IMR-90 (cell line): Measurements from ENCODE around the gene PCDHGA5. TPM values are rescaled to one million over a fixed set of nuclear protein-coding genes. Genes with fewer than 3 reads are reported as not detected.

Experiments used
- ATAC-seq: fragments of 200-7000 bp; cut with Tn5 transposase; 2 replicates; pipeline ENCODE4 v1.9.1; 2020; ENCODE audit warnings: low read depth, mild to moderate bottlenecking, moderate library complexity
- BruUV-seq: library from RNA; stranded (reverse); fragments of 400-500 nt; replicated peaks from 2 replicates; lab custom pipeline; 2021; lab: Mats Ljungman, UMichigan
- CTCF ChIA-PET: fragments of 300-600 bp; formaldehyde crosslinking; extraction: SDS; loops from one replicate; lab custom pipeline; 2021; ENCODE audit warnings: antibody characterized with exemption; lab: Yijun Ruan, JAX
- POLR2A ChIA-PET: fragments of 300-600 bp; sonication (Branson Sonifier 250); formaldehyde crosslinking; loops from one replicate; lab custom pipeline; 2022; ENCODE audit warnings: antibody characterized with exemption; ENCODE audit not compliant: unreplicated experiment; lab: Charles Lee
- DNase-seq: peaks from one replicate; pipeline ENCODE4 v3.0.0; 2013
- H2AFZ ChIP-seq: replicated peaks from 2 replicates; pipeline ENCODE3; 2013; ENCODE audit warnings: low read length, mild to moderate bottlenecking; ENCODE audit not compliant: poor library complexity
- H2AK5ac ChIP-seq: 2 replicates; pipeline ENCODE4 v1.6.1; 2013; ENCODE audit warnings: low read depth, low read length, inconsistent platforms
- H2AK9ac ChIP-seq: replicated peaks from 2 replicates; pipeline ENCODE3; 2013; ENCODE audit warnings: mild to moderate bottlenecking, low read depth, low read length, moderate library complexity; ENCODE audit not compliant: poor library complexity
- H2BK120ac ChIP-seq: 2 replicates; pipeline ENCODE4 v1.6.1; 2013; ENCODE audit warnings: low read depth, low read length, inconsistent platforms
- H2BK15ac ChIP-seq: 3 replicates; pipeline ENCODE4 v1.6.1; 2013; ENCODE audit warnings: low read depth, low read length, inconsistent platforms
- H2BK20ac ChIP-seq: 2 replicates; pipeline ENCODE4 v1.6.1; 2013; ENCODE audit warnings: low read depth, mild to moderate bottlenecking, inconsistent platforms, low read length, moderate library complexity
- H2BK5ac ChIP-seq: 2 replicates; pipeline ENCODE4 v1.6.1; 2013; ENCODE audit warnings: mild to moderate bottlenecking, low read depth, low read length, inconsistent platforms; ENCODE audit not compliant: poor library complexity, severe bottlenecking
- H3K14ac ChIP-seq: replicated peaks from 2 replicates; pipeline ENCODE4 v1.6.1; 2013; ENCODE audit warnings: low read depth, low read length, inconsistent platforms
- H3K18ac ChIP-seq: 2 replicates; pipeline ENCODE4 v1.6.1; 2013; ENCODE audit warnings: low read depth, low read length, control low read depth
- H3K23ac ChIP-seq: 2 replicates; pipeline ENCODE4 v1.6.1; 2013; ENCODE audit warnings: low read depth, low read length, inconsistent platforms
- H3K27ac ChIP-seq: 2 replicates; pipeline ENCODE4 v1.5.1; 2013; ENCODE audit warnings: mild to moderate bottlenecking, control low read depth, low read length; ENCODE audit not compliant: insufficient read depth
- H3K27me3 ChIP-seq: 2 replicates; pipeline ENCODE4 v1.6.1; 2013; ENCODE audit warnings: low read length; ENCODE audit not compliant: control insufficient read depth, insufficient read depth
- H3K36me3 ChIP-seq: 2 replicates; pipeline ENCODE4 v1.6.1; 2013; ENCODE audit warnings: low read length, mixed read lengths; ENCODE audit not compliant: control insufficient read depth, insufficient read depth
- H3K4ac ChIP-seq: 2 replicates; pipeline ENCODE4 v1.6.1; 2013; ENCODE audit warnings: low read depth, low read length, inconsistent platforms
- H3K4me1 ChIP-seq: 2 replicates; pipeline ENCODE4 v1.6.1; 2013; ENCODE audit warnings: low read length, mixed read lengths; ENCODE audit not compliant: control insufficient read depth, insufficient read depth
- H3K4me2 ChIP-seq: 2 replicates; pipeline ENCODE4 v1.6.1; 2013; ENCODE audit warnings: low read depth, mild to moderate bottlenecking, control low read depth, low read length, moderate library complexity
- H3K4me3 ChIP-seq: 2 replicates; pipeline ENCODE4 v1.5.1; 2013; ENCODE audit warnings: low read depth, mild to moderate bottlenecking, control low read depth, low read length, moderate library complexity; ENCODE audit not compliant: insufficient read depth
- H3K56ac ChIP-seq: 2 replicates; pipeline ENCODE4 v1.6.1; 2013; ENCODE audit warnings: low read length, inconsistent platforms; ENCODE audit not compliant: insufficient read depth; ENCODE audit errors: extremely low read depth
- H3K79me1 ChIP-seq, 2 experiments: 2 replicates each; pipeline ENCODE4 v1.6.1; 2013; ENCODE audit warnings: low read length in 2 of 2, inconsistent platforms in 1 of 2, low read depth in 1 of 2
- H3K9ac ChIP-seq: 2 replicates; pipeline ENCODE4 v1.6.1; 2013; ENCODE audit warnings: low read depth, low read length, control low read depth
- H3K9me1 ChIP-seq: 2 replicates; pipeline ENCODE4 v1.6.1; 2013; ENCODE audit warnings: low read length, inconsistent platforms; ENCODE audit not compliant: insufficient read depth
- H3K9me3 ChIP-seq: 2 replicates; pipeline ENCODE4 v1.6.1; 2013; ENCODE audit warnings: low read length; ENCODE audit not compliant: control insufficient read depth, insufficient read depth
- H4K20me1 ChIP-seq: 2 replicates; pipeline ENCODE4 v1.6.1; 2013; ENCODE audit warnings: low read length, inconsistent platforms; ENCODE audit not compliant: insufficient read depth
- H4K5ac ChIP-seq: 2 replicates; pipeline ENCODE4 v1.6.1; 2013; ENCODE audit warnings: mild to moderate bottlenecking, low read depth, low read length, control low read depth
- H4K8ac ChIP-seq, 2 experiments: 2 replicates each; pipeline ENCODE4 v1.6.1; 2013; ENCODE audit warnings: low read depth in 2 of 2, low read length in 2 of 2, control low read depth in 1 of 2, inconsistent platforms in 1 of 2
- H4K91ac ChIP-seq: 2 replicates; pipeline ENCODE4 v1.6.1; 2013; ENCODE audit warnings: low read depth, low read length, inconsistent platforms; ENCODE audit not compliant: insufficient read depth
- CHD1 ChIP-seq: IDR thresholded peaks from 2 replicates; pipeline ENCODE4 v1.6.1; 2012; ENCODE audit warnings: low read depth, low read length, improper control_type of control experiment
- CTCF ChIP-seq: conservative IDR thresholded peaks from 2 replicates; pipeline ENCODE4 v1.5.1; 2012; ENCODE audit warnings: mild to moderate bottlenecking, low read depth, low read length, improper control_type of control experiment
- FOS ChIP-seq: fragments of 150-350 bp; IDR thresholded peaks from 2 replicates; pipeline ENCODE4 v1.6.1; 2016; ENCODE audit warnings: low read depth, low read length
- MAZ ChIP-seq: IDR thresholded peaks from 2 replicates; pipeline ENCODE4 v1.6.1; 2012; ENCODE audit warnings: low read depth, mild to moderate bottlenecking, low read length, improper control_type of control experiment, moderate library complexity, borderline replicate concordance
- MXI1 ChIP-seq: IDR thresholded peaks from 2 replicates; pipeline ENCODE4 v1.6.1; 2012; ENCODE audit warnings: low read depth, mild to moderate bottlenecking, low read length, moderate library complexity, borderline replicate concordance
- RAD21 ChIP-seq: IDR thresholded peaks from 2 replicates; pipeline ENCODE4 v1.6.1; 2012; ENCODE audit warnings: low read length, improper control_type of control experiment
- RFX5 ChIP-seq: IDR thresholded peaks from 2 replicates; pipeline ENCODE4 v1.8.0; 2012; ENCODE audit warnings: low read depth, mild to moderate bottlenecking, low read length, moderate library complexity
- SMC3 ChIP-seq: fragments of 150-350 bp; IDR thresholded peaks from 2 replicates; pipeline ENCODE4 v1.6.1; 2016; ENCODE audit warnings: low read depth, mild to moderate bottlenecking, antibody characterized with exemption, low read length, moderate library complexity
- WGBS, 2 experiments: methylation state at CpG; one replicate each; pipeline versions ENCODE4 v1.1.5 to v1.1.7; 2013; ENCODE audit warnings: missing lambda C conversion rate in 2 of 2; ENCODE audit not compliant: insufficient read length in 1 of 2; ENCODE audit errors: extremely low coverage in 2 of 2; 5-methylcytosine and 5-hydroxymethylcytosine counted together
- dilution Hi-C: fragments of 300-500 bp; cut with HindIII; formaldehyde crosslinking; loops from one replicate; pipeline ENCODE4 v1.14.3; 2018; ENCODE audit warnings: low sequenced_read_pairs; ENCODE audit not compliant: unreplicated experiment
- in situ Hi-C: fragments of 300-500 bp; cut with MboI; formaldehyde crosslinking; loops from 3 replicates; pipeline ENCODE4 v1.14.3; 2019; ENCODE audit warnings: low sequenced_read_pairs, inconsistent platforms, mixed read lengths
- intact Hi-C: fragments of 100-400 bp; cut with micrococcal nuclease; formaldehyde crosslinking; loops from 2 replicates; pipeline ENCODE4 v1.10.0; 2022
- polyA plus RNA-seq, 3 experiments: library from polyadenylated mRNA; depleted of rRNA; stranded (reverse); fragments of >200 nt; gene quantifications; 2 replicates each; pipeline ENCODE4 v1.2.3, GENCODE V29; 2012; ENCODE audit warnings: low replicate concordance in 1 of 3
- total RNA-seq: library from RNA; depleted of rRNA; stranded (reverse); fragments of >200 nt; gene quantifications from 2 replicates; pipeline ENCODE4 v1.2.3, GENCODE V29; 2012
- TF ChIP-seq, protein P1 (sequence below): fragments of 150-350 bp; IDR thresholded peaks from 2 replicates; pipeline ENCODE4 v1.6.1; 2017; ENCODE audit warnings: mild to moderate bottlenecking, antibody characterized with exemption, low read length, low read depth
- TF ChIP-seq, protein P2 (sequence below): fragments of 150-350 bp; IDR thresholded peaks from 2 replicates; pipeline ENCODE4 v1.6.1; 2016; ENCODE audit warnings: low read depth, mild to moderate bottlenecking, low read length, moderate library complexity, borderline replicate concordance

The PCDHGA5 gene
- total and polyA plus RNA-seq, 2 of the 4 experiments (the other 2 are of a cell fraction), result 1.3 to 2.0 TPM

DNA sequence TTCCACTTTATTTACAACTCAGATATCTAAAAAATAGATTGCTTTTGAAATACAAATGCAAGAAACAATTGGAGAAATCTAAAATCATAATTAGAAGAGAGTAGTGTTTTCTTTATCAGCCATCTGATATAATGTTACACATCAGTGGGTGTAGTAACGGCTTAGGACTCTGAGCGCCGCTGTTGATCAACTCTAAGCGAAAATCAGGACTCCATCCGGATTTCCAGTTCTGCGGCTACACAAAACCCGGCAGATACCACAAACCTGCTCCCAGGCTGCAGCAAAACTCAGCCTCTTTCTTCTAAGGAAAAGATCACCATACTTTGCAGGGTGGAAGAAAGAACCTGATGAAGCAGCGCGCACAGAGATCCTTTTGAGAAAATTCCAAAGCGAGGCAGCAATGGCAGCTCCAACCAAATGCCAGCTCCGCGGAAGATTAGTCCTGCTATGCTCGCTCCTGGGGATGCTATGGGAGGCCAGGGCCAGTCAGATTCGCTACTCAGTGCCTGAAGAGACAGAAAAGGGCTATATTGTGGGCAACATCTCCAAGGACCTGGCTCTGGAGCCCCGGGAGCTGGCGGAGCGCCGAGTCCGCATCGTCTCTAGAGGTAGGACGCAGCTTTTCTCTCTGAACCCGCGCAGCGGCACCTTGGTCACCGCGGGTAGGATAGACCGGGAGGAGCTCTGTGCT is 38.7 kb downstream of the PCDHGA5 start, which contains the start of gene PCDHGA9:
PCDHGA9 (plus strand) TSS at position 226 of the 691 bp plus-strand sequence; CDS start at position 401, 175 bp downstream.
- in situ Hi-C loops, result no loop called here
- H3K4me1 ChIP-seq, result no peaks in the 10 kb centered on the region
- no peak within 1 kb of the TSS for H3K4me2 ChIP-seq
- TF ChIP-seq MXI1 (no peak), CTCF (peak; percentile 43), FOS (no peak), SMC3 (no peak), RFX5 (no peak), CHD1 (no peak), RAD21 (peak; percentile 36), MAZ (no peak)
- TF ChIP-seq, protein P1, sequence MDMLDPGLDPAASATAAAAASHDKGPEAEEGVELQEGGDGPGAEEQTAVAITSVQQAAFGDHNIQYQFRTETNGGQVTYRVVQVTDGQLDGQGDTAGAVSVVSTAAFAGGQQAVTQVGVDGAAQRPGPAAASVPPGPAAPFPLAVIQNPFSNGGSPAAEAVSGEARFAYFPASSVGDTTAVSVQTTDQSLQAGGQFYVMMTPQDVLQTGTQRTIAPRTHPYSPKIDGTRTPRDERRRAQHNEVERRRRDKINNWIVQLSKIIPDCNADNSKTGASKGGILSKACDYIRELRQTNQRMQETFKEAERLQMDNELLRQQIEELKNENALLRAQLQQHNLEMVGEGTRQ, result no peak
- TF ChIP-seq, protein P2, sequence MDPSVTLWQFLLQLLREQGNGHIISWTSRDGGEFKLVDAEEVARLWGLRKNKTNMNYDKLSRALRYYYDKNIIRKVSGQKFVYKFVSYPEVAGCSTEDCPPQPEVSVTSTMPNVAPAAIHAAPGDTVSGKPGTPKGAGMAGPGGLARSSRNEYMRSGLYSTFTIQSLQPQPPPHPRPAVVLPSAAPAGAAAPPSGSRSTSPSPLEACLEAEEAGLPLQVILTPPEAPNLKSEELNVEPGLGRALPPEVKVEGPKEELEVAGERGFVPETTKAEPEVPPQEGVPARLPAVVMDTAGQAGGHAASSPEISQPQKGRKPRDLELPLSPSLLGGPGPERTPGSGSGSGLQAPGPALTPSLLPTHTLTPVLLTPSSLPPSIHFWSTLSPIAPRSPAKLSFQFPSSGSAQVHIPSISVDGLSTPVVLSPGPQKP, result no peak
- no peak within 1 kb of the TSS for H2BK120ac ChIP-seq
- H3K27me3 ChIP-seq, result no peaks in the 10 kb centered on the region
- dilution Hi-C loops, result no loop called here
- H3K18ac ChIP-seq, result no peak within 1 kb of the TSS
- ChIA-PET CTCF (interaction anchor here (1.2 kb wide), 1 partner anchor 161 kb away, joined by 4 read pairs; no protein-coding TSS in a partner anchor), POLR2A (no interaction called here)
- peak; percentile 40 for DNase-seq
- no peak within 1 kb of the TSS for H4K5ac ChIP-seq
- no peaks in the 10 kb centered on the region for H3K9me1 ChIP-seq
- H3K4ac ChIP-seq, result no peak within 1 kb of the TSS
- no TSS peak for BruUV-seq
- H3K14ac ChIP-seq, result no peak within 1 kb of the TSS
- WGBS, 2 experiments, result 17% methylated on average over 3 of the region's 27 CpGs; no CpG with 5 or more reads in 1 of the 2 experiments
- no peak within 1 kb of the TSS for H2BK5ac ChIP-seq
- no peak within 1 kb of the TSS for H4K8ac ChIP-seq
- H3K9me3 ChIP-seq, result peaks cover 51% of the 10 kb centered on the region
- H3K56ac ChIP-seq, result no peak within 1 kb of the TSS
- H3K79me1 ChIP-seq, result peaks cover 16 to 26% of the 10 kb centered on the region in 2 experiments
- H3K4me3 ChIP-seq, result peak within 1 kb of the TSS; percentile 24
- H2BK15ac ChIP-seq, result no peak within 1 kb of the TSS
- H4K91ac ChIP-seq, result no peak within 1 kb of the TSS
- H3K9ac ChIP-seq, result no peak within 1 kb of the TSS
- H2AK5ac ChIP-seq, result no peak within 1 kb of the TSS
- no peak within 1 kb of the TSS for H3K27ac ChIP-seq
- peak within 1 kb of the TSS; percentile 9 for H2AFZ ChIP-seq
- no peak for ATAC-seq
- no peak within 1 kb of the TSS for H2AK9ac ChIP-seq
- intact Hi-C loops, result no loop called here
- no peak within 1 kb of the TSS for H3K23ac ChIP-seq
- no peaks in the 10 kb centered on the region for H4K20me1 ChIP-seq
- H3K36me3 ChIP-seq, result peaks cover 20% of the 10 kb centered on the region
- no peak within 1 kb of the TSS for H2BK20ac ChIP-seq
